Activated T-cell treated with anti-CD3 and anti-CD28 coated beads for 1 hour (primary cell): ENCODE data around the gene SCAPER.

Experiments used
- DNase-seq: peaks from one replicate; pipeline ENCODE4 v3.0.0-alpha.2; 2020; ENCODE audit warnings: low read depth

The SCAPER gene

GRCh38 chr15:76905013-76905839 is at the start of gene SCAPER:
SCAPER (minus strand) TSS chr15:76905340; CDS start chr15:76883817, 21,523 bp downstream.
- peak; percentile 88 for DNase-seq

- DNase-seq: no peak
These were observed 49.6 kb upstream of the SCAPER start for GRCh38 chr15:76954744-76955143.

GRCh38 chr15:76953913-76954312 is 48.8 kb upstream of the SCAPER start:
- DNase-seq: no peak

- DNase-seq: no peak
These were observed 46.1 kb upstream of the SCAPER start for GRCh38 chr15:76951220-76951619.

- DNase-seq: no peak
These were observed 42.3 kb upstream of the SCAPER start for GRCh38 chr15:76947454-76947853.

GRCh38 chr15:76945494-76946093 is 40.5 kb upstream of the SCAPER start:
- DNase-seq: no peak

GRCh38 chr15:76942331-76942730 is 37.2 kb upstream of the SCAPER start:
- DNase-seq: no peak

GRCh38 chr15:76941636-76942035 is 36.5 kb upstream of the SCAPER start:
- DNase-seq: no peak

- DNase-seq: no peak
These were observed 34.6 kb upstream of the SCAPER start for GRCh38 chr15:76939715-76940114.

- DNase-seq: no peak
These were observed 33.6 kb upstream of the SCAPER start for GRCh38 chr15:76938752-76939151.

- DNase-seq: no peak
These were observed 31.5 kb upstream of the SCAPER start for GRCh38 chr15:76936671-76937070.

- no peak for DNase-seq
These were observed 30.5 kb upstream of the SCAPER start for GRCh38 chr15:76935620-76936019.

- DNase-seq: no peak
These were observed 27.2 kb upstream of the SCAPER start for GRCh38 chr15:76932135-76932966.

GRCh38 chr15:76931397-76932134 is 26.4 kb upstream of the SCAPER start, which contains the start of gene RCN2:
RCN2 (plus strand) TSS chr15:76931749; CDS start chr15:76931842, 93 bp downstream.
- peak; percentile 83 for DNase-seq

- no peak for DNase-seq
These were observed 25.8 kb upstream of the SCAPER start for GRCh38 chr15:76930831-76931396.

- DNase-seq: no peak
These were observed 24.0 kb upstream of the SCAPER start for GRCh38 chr15:76929011-76929760.

- no peak for DNase-seq
These were observed 23.1 kb upstream of the SCAPER start for GRCh38 chr15:76928201-76928600.

GRCh38 chr15:76916369-76916768 is 11.2 kb upstream of the SCAPER start:
- no peak for DNase-seq

- DNase-seq: no peak
These were observed 8.6 kb upstream of the SCAPER start for GRCh38 chr15:76913737-76914136.

GRCh38 chr15:76912430-76912829 is 7.3 kb upstream of the SCAPER start:
- DNase-seq: no peak

- no peak for DNase-seq
These were observed 715 bp upstream of the SCAPER start for GRCh38 chr15:76905855-76906254.
